Mammary epithelial cell (primary cell): ENCODE results near the gene SH3BP2.

Experiments
- EZH2 ChIP-seq: IDR thresholded peaks from 2 replicates; pipeline ENCODE4 v1.6.1; 2012; ENCODE audit warnings: low read length, inconsistent platforms, borderline replicate concordance
- TF ChIP-seq, protein P1 (sequence below), 2 donors: IDR thresholded peaks in 1 of 2; conservative IDR thresholded peaks in 1 of 2; 2 replicates each; pipeline ENCODE4 v1.5.1; 2011 to 2012; ENCODE audit warnings: inconsistent platforms in 2 of 2, low read length in 2 of 2, mild to moderate bottlenecking in 2 of 2, control low read depth in 1 of 2, low read depth in 1 of 2; ENCODE audit not compliant: insufficient read depth in 1 of 2; ENCODE audit errors: extremely low read depth in 1 of 2

DNA sequence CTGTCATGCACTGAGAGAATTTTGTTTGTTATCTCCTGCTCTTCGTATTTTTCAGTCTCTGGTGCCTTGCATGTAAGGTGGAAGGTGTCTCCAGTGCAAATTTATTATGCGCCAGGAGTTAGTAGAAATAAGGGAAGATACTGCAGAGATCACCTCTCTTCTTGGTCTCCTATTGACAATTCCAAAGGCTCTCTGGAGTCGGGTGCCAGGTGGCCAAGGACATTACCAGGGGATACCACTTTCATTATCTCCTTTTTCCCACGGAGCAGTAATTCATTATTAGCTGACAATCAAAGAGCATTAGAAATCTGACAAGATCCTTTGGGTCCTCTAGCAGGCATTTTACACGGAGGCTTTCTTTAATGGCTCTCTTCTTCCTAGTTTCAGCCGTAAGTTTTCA lies 76.8 kb downstream of the SH3BP2 start:
- TF ChIP-seq, protein P1, sequence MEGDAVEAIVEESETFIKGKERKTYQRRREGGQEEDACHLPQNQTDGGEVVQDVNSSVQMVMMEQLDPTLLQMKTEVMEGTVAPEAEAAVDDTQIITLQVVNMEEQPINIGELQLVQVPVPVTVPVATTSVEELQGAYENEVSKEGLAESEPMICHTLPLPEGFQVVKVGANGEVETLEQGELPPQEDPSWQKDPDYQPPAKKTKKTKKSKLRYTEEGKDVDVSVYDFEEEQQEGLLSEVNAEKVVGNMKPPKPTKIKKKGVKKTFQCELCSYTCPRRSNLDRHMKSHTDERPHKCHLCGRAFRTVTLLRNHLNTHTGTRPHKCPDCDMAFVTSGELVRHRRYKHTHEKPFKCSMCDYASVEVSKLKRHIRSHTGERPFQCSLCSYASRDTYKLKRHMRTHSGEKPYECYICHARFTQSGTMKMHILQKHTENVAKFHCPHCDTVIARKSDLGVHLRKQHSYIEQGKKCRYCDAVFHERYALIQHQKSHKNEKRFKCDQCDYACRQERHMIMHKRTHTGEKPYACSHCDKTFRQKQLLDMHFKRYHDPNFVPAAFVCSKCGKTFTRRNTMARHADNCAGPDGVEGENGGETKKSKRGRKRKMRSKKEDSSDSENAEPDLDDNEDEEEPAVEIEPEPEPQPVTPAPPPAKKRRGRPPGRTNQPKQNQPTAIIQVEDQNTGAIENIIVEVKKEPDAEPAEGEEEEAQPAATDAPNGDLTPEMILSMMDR (conservative IDR thresholded peaks at IDR 0.05 in 1 of 2, IDR thresholded peaks at IDR 0.05 in 1 of 2; ENCODE audit: extremely low read depth in 1 of 2, insufficient read depth in 1 of 2, low read depth in 1 of 2, low read length in 2 of 2): no peak
- no peak for TF ChIP-seq EZH2
